Right ventricle myocardium inferior (tissue), 1 donor: Measurements from ENCODE around the gene ZNF554. TPM values are rescaled to one million over a fixed set of nuclear protein-coding genes. Genes with fewer than 3 reads are reported as not detected.
A peak's percentile ranks its signal among the peaks of the same experiment; 100 is the strongest.
"Not testable (repeated sequence)": the region's sequence is repeated elsewhere in the genome, so short reads cannot be mapped to it uniquely, and the experiment has no call there.

Source experiments
- ATAC-seq: fragments of 200-7000 bp; cut with Tn5 transposase; one replicate; pipeline ENCODE4 v1.9.1; 2020; ENCODE audit warnings: mild to moderate bottlenecking, moderate library complexity
- DNase-seq: peaks from one replicate; pipeline ENCODE4 v3.0.0; 2021; ENCODE audit errors: missing footprints
- intact Hi-C: fragments of 100-400 bp; cut with DNase I; formaldehyde crosslinking; loops from one replicate; pipeline ENCODE4 v1.11.0; 2022
- total RNA-seq: library from RNA; stranded (reverse); fragmentation: NEBNext Ultra II Directional; extraction: Animal tissue kit (Norgen Biotek cat#: 25700); gene quantifications from one replicate; pipeline ENCODE4 v1.2.1, GENCODE V29; 2021
- donor health status: DM: no; HTN: yes; CAD: no; lungs with severe emphysema.

ZNF554 gene
- total RNA-seq, 1 donor from 2014 or later = 3.7 TPM

- DNase-seq (no peak), ATAC-seq (no peak)
- intact Hi-C loops = no loop called here
These were observed 3.7 kb upstream of the ZNF554 start for GRCh38 chr19:2815923-2816322.

- ATAC-seq (no peak), DNase-seq (no peak)
- intact Hi-C loops = no loop called here
These were observed 3.0 kb upstream of the ZNF554 start for GRCh38 chr19:2816641-2817040.

- DNase-seq, ATAC-seq, intact Hi-C loops: not testable (repeated sequence)
These were observed 2.3 kb upstream of the ZNF554 start for GRCh38 chr19:2817237-2817829.

- no peak for DNase-seq
- peak; percentile 1 for ATAC-seq
- intact Hi-C loops = no loop called here
These were observed 539 bp downstream of the ZNF554 start for GRCh38 chr19:2820112-2820702.

GRCh38 chr19:2822846-2823245, 3.2 kb downstream of the ZNF554 start:
- ATAC-seq (no peak), DNase-seq (no peak)
- intact Hi-C loops = no loop called here

- ATAC-seq = no peak
- intact Hi-C loops = no loop called here
- no peak for DNase-seq
These were observed 4.0 kb downstream of the ZNF554 start for GRCh38 chr19:2823646-2824045.

- DNase-seq = no peak
- no peak for ATAC-seq
- intact Hi-C loops = no loop called here
These were observed 4.5 kb downstream of the ZNF554 start for GRCh38 chr19:2824129-2824528.

- DNase-seq = no peak
- no peak for ATAC-seq
- intact Hi-C loops = no loop called here
These were observed 7.4 kb downstream of the ZNF554 start for GRCh38 chr19:2827022-2827421.

- ATAC-seq = no peak
- DNase-seq = no peak
- intact Hi-C loops = no loop called here
These were observed 8.3 kb downstream of the ZNF554 start for GRCh38 chr19:2827840-2828489.

- no peak for DNase-seq
- no peak for ATAC-seq
- intact Hi-C loops = no loop called here
These were observed 14.7 kb downstream of the ZNF554 start for GRCh38 chr19:2834294-2834871.

- no peak for ATAC-seq
- DNase-seq = no peak
- intact Hi-C loops = no loop called here
These were observed 17.8 kb downstream of the ZNF554 start for GRCh38 chr19:2837430-2837829.

GRCh38 chr19:2840794-2841791, 21.4 kb downstream of the ZNF554 start, which contains the start of gene ZNF555:
Gene ZNF555 (plus strand): TSS chr19:2841475. CDS start chr19:2841573, 98 bp downstream.
- ATAC-seq (peak; percentile 98), DNase-seq (peak; percentile 99)
- intact Hi-C loops = loop anchor here (5.0 kb wide), 1 partner anchor 106 kb away; no protein-coding TSS in a partner anchor

GRCh38 chr19:2841855-2842574, 22.3 kb downstream of the ZNF554 start:
- DNase-seq = peak; percentile 68
- ATAC-seq = no peak
- intact Hi-C loops = loop anchor here (5.0 kb wide), 1 partner anchor 105 kb away; no protein-coding TSS in a partner anchor

- DNase-seq (no peak), ATAC-seq (no peak)
- intact Hi-C loops = no loop called here
These were observed 25.4 kb downstream of the ZNF554 start for GRCh38 chr19:2845107-2845506.

- intact Hi-C loops = no loop called here
- ATAC-seq = no peak
- no peak for DNase-seq
These were observed 26.7 kb downstream of the ZNF554 start for GRCh38 chr19:2846180-2846894.

GRCh38 chr19:2847507-2847906, 27.8 kb downstream of the ZNF554 start:
- intact Hi-C loops = no loop called here
- no peak for DNase-seq
- no peak for ATAC-seq

- DNase-seq = no peak
- intact Hi-C loops = no loop called here
- no peak for ATAC-seq
These were observed 28.9 kb downstream of the ZNF554 start for GRCh38 chr19:2848616-2849015.
